H1 (cell line): ENCODE data around the gene GPR18. TPM values are rescaled to one million over a fixed set of nuclear protein-coding genes. Genes with fewer than 3 reads are reported as not detected.

ENCODE experiments used
- CTCF ChIA-PET: fragments of 300-600 bp; sonication (Branson Sonifier 250); formaldehyde crosslinking; loops from one replicate; lab custom pipeline; 2021; ENCODE audit not compliant: partially characterized antibody; lab: Charles Lee
- POLR2A ChIA-PET: fragments of 300-600 bp; sonication (Branson Sonifier 250); formaldehyde crosslinking; loops from one replicate; lab custom pipeline; 2021; ENCODE audit warnings: inconsistent platforms; ENCODE audit not compliant: partially characterized antibody; lab: Charles Lee
- DNase-seq, 2 experiments: peaks; one replicate each; pipeline versions ENCODE4 v3.0.0 to v3.0.0-alpha.2; 2010 to 2022; ENCODE audit warnings: low spot score in 2 of 2, low read depth in 1 of 2, mixed read lengths in 1 of 2
- FAIRE-seq: peaks from 2 replicates; lab custom pipeline; 2011; peaks lifted over from hg19 to GRCh38; lab: Jason Lieb, UNC
- H2AFZ ChIP-seq: 2 replicates; pipeline ENCODE4 v1.8.1; 2012; ENCODE audit warnings: low read length, inconsistent platforms
- H2AK5ac ChIP-seq: 2 replicates; pipeline ENCODE4 v1.6.1; 2013; ENCODE audit warnings: low read depth, low read length
- H2BK120ac ChIP-seq: replicated peaks from 2 replicates; pipeline ENCODE3; 2013; ENCODE audit warnings: low read depth, low read length, inconsistent platforms
- H2BK12ac ChIP-seq: 2 replicates; pipeline ENCODE4 v1.6.1; 2013; ENCODE audit warnings: low read depth, low read length
- H2BK15ac ChIP-seq: 2 replicates; pipeline ENCODE4 v1.6.1; 2013; ENCODE audit warnings: low read length
- H2BK20ac ChIP-seq: 2 replicates; pipeline ENCODE4 v1.6.1; 2013; ENCODE audit warnings: low read length
- H2BK5ac ChIP-seq: 2 replicates; pipeline ENCODE4 v1.6.1; 2013; ENCODE audit warnings: low read depth, low read length
- H3K14ac ChIP-seq: 2 replicates; pipeline ENCODE4 v1.6.1; 2013; ENCODE audit warnings: inconsistent platforms; ENCODE audit not compliant: insufficient read length
- H3K18ac ChIP-seq: 2 replicates; pipeline ENCODE4 v1.6.1; 2013; ENCODE audit warnings: low read length; ENCODE audit errors: extremely low read depth
- H3K23ac ChIP-seq: 2 replicates; pipeline ENCODE4 v1.6.1; 2013; ENCODE audit warnings: inconsistent platforms; ENCODE audit not compliant: insufficient read length
- H3K23me2 ChIP-seq: 2 replicates; pipeline ENCODE4 v1.6.1; 2013; ENCODE audit warnings: low read depth, low read length
- H3K27ac ChIP-seq: 2 replicates; pipeline ENCODE4 v1.6.1; 2011; ENCODE audit warnings: low read depth, low read length, inconsistent platforms
- H3K27me3 ChIP-seq, 4 experiments: replicated peaks in 1 of 4; 1 replicate in 1 of 4; 2 replicates in 3 of 4; pipeline versions ENCODE4 v1.6.1 to v1.8.1; 2011 to 2013; ENCODE audit warnings: low read length in 3 of 4, mild to moderate bottlenecking in 3 of 4, inconsistent platforms in 2 of 4, mixed read lengths in 2 of 4, moderate library complexity in 1 of 4; ENCODE audit not compliant: control insufficient read depth in 3 of 4, insufficient read depth in 3 of 4; ENCODE audit errors: extremely low read depth in 1 of 4
- H3K36me3 ChIP-seq, 4 experiments: 2 replicates each; pipeline versions ENCODE4 v1.6.1 to v1.8.1; 2011 to 2013; ENCODE audit warnings: mild to moderate bottlenecking in 4 of 4, low read length in 3 of 4, moderate library complexity in 2 of 4, control low read depth in 1 of 4, inconsistent platforms in 1 of 4; ENCODE audit not compliant: insufficient read depth in 4 of 4, control insufficient read depth in 2 of 4
- H3K4ac ChIP-seq: replicated peaks from 2 replicates; pipeline ENCODE3; 2013; ENCODE audit warnings: low read length, low read depth, mixed read lengths, inconsistent platforms; ENCODE audit not compliant: insufficient read length
- H3K4me1 ChIP-seq, 4 experiments: replicated peaks in 1 of 4; 1 replicate in 1 of 4; 2 replicates in 3 of 4; pipeline versions ENCODE4 v1.6.1 to v1.8.1; 2011 to 2013; ENCODE audit warnings: low read length in 3 of 4, inconsistent platforms in 2 of 4, mixed read lengths in 1 of 4; ENCODE audit not compliant: insufficient read depth in 4 of 4, control insufficient read depth in 3 of 4
- H3K4me2 ChIP-seq, 2 experiments: 2 replicates each; pipeline versions ENCODE4 v1.6.1 to v1.8.1; 2011 to 2013; ENCODE audit warnings: low read depth in 2 of 2, low read length in 2 of 2, control low read depth in 1 of 2, inconsistent platforms in 1 of 2, mild to moderate bottlenecking in 1 of 2; ENCODE audit not compliant: insufficient read depth in 1 of 2
- H3K4me3 ChIP-seq, 4 experiments: fragments of 200-600, 300-600 bp in 1 of 4; sonication (generic), shearing (Covaris generic), sonication (Bioruptor Twin) in 1 of 4; 2 replicates each; pipeline versions ENCODE4 v1.5.1 to v1.8.1; 2011 to 2016; ENCODE audit warnings: low read length in 4 of 4, low read depth in 3 of 4, control low read depth in 2 of 4, inconsistent platforms in 2 of 4, mild to moderate bottlenecking in 2 of 4, mixed read lengths in 1 of 4, moderate library complexity in 1 of 4; ENCODE audit not compliant: insufficient read depth in 2 of 4; ENCODE audit errors: extremely low read depth in 1 of 4
- H3K56ac ChIP-seq: replicated peaks from 2 replicates; pipeline ENCODE3; 2013; ENCODE audit warnings: low read depth, mild to moderate bottlenecking, mixed read lengths, low read length, inconsistent platforms; ENCODE audit not compliant: insufficient read length
- H3K79me1 ChIP-seq: 2 replicates; pipeline ENCODE4 v1.6.1; 2013; ENCODE audit warnings: low read depth, low read length, control low read depth
- H3K79me2 ChIP-seq, 2 experiments: 2 replicates each; pipeline versions ENCODE4 v1.6.1 to v1.8.1; 2012 to 2013; ENCODE audit warnings: low read length in 2 of 2, mild to moderate bottlenecking in 2 of 2, inconsistent platforms in 1 of 2; ENCODE audit not compliant: insufficient read depth in 2 of 2, control insufficient read depth in 1 of 2
- H3K9ac ChIP-seq, 4 experiments: replicated peaks in 1 of 4; 1 replicate in 1 of 4; 2 replicates in 3 of 4; pipeline versions ENCODE4 v1.6.1 to v1.8.1; 2011 to 2013; ENCODE audit warnings: low read depth in 3 of 4, low read length in 3 of 4, control low read depth in 2 of 4, mild to moderate bottlenecking in 2 of 4, moderate library complexity in 2 of 4, inconsistent platforms in 1 of 4; ENCODE audit errors: extremely low read depth in 1 of 4
- H3K9me3 ChIP-seq, 2 experiments: 2 replicates each; pipeline versions ENCODE4 v1.6.1 to v1.8.1; 2012 to 2013; ENCODE audit warnings: mild to moderate bottlenecking in 2 of 2, moderate library complexity in 2 of 2, control low read depth in 1 of 2, inconsistent platforms in 1 of 2, low read depth in 1 of 2, low read length in 1 of 2, mixed read lengths in 1 of 2; ENCODE audit not compliant: insufficient read depth in 2 of 2
- H4K20me1 ChIP-seq, 2 experiments: replicated peaks in 1 of 2; 2 replicates each; pipeline versions ENCODE3 to v1.8.1; 2011 to 2013; ENCODE audit warnings: inconsistent platforms in 2 of 2, low read length in 2 of 2, mild to moderate bottlenecking in 1 of 2; ENCODE audit not compliant: insufficient read depth in 2 of 2, control insufficient read depth in 1 of 2
- H4K5ac ChIP-seq: 2 replicates; pipeline ENCODE4 v1.6.1; 2013; ENCODE audit warnings: low read length, low read depth, mixed read lengths, inconsistent platforms; ENCODE audit not compliant: insufficient read length
- H4K8ac ChIP-seq: 2 replicates; pipeline ENCODE4 v1.8.0; 2013; ENCODE audit warnings: mild to moderate bottlenecking, moderate library complexity, low read length, inconsistent platforms; ENCODE audit not compliant: insufficient read depth; ENCODE audit errors: extremely low read depth
- H4K91ac ChIP-seq: replicated peaks from 2 replicates; pipeline ENCODE3; 2013; ENCODE audit warnings: low read length, mixed read lengths, inconsistent platforms; ENCODE audit not compliant: insufficient read length
- BCL11A ChIP-seq, 2 experiments: IDR thresholded peaks; one replicate each; pipeline ENCODE4 v1.6.1; 2011; ENCODE audit warnings: low read depth in 2 of 2, low read length in 2 of 2, mild to moderate bottlenecking in 2 of 2
- BRCA1 ChIP-seq: IDR thresholded peaks from 2 replicates; pipeline ENCODE4 v1.6.1; 2012; ENCODE audit warnings: low read depth, low read length, improper control_type of control experiment
- CREB1 ChIP-seq: IDR thresholded peaks from 2 replicates; pipeline ENCODE4 v1.6.1; 2012; ENCODE audit warnings: inconsistent platforms
- GTF2F1 ChIP-seq: IDR thresholded peaks from 2 replicates; pipeline ENCODE4 v1.6.1; 2012; ENCODE audit warnings: low read depth, low read length, improper control_type of control experiment, borderline replicate concordance
- KDM1A ChIP-seq: fragments of 200-600, 300-600 bp; sonication (generic); IDR thresholded peaks from 2 replicates; pipeline ENCODE4 v1.7.1; 2016; ENCODE audit warnings: mild to moderate bottlenecking, low read length, borderline replicate concordance
- KDM5A ChIP-seq: fragments of 200-600 bp; IDR thresholded peaks from 2 replicates; pipeline ENCODE4 v1.7.1; 2012; ENCODE audit warnings: mild to moderate bottlenecking, low read length, inconsistent platforms, mixed read lengths
- NRF1 ChIP-seq: IDR thresholded peaks from 2 replicates; pipeline ENCODE4 v1.6.1; 2011; ENCODE audit warnings: mild to moderate bottlenecking, low read depth, low read length, improper control_type of control experiment
- SIRT6 ChIP-seq: IDR thresholded peaks from one replicate; pipeline ENCODE4 v1.7.1; 2012; ENCODE audit warnings: low read length, inconsistent platforms
- TAF1 ChIP-seq: IDR thresholded peaks from 2 replicates; pipeline ENCODE4 v1.6.1; 2011; ENCODE audit warnings: mild to moderate bottlenecking, low read depth, low read length
- TEAD4 ChIP-seq: IDR thresholded peaks from 2 replicates; pipeline ENCODE4 v1.6.1; 2012; ENCODE audit warnings: low read depth, low read length, inconsistent platforms, mixed read lengths
- YY1 ChIP-seq: IDR thresholded peaks from 2 replicates; pipeline ENCODE4 v1.6.1; 2011; ENCODE audit warnings: low read depth, mild to moderate bottlenecking, low read length
- WGBS, 2 experiments: shearing (Covaris generic) in 1 of 2; methylation state at CpG; one replicate each; pipeline versions ENCODE4 v1.1.6 to v1.1.7; 2013 to 2015; ENCODE audit warnings: low lambda C conversion rate in 2 of 2, mixed read lengths in 2 of 2, inconsistent platforms in 1 of 2, low coverage in 1 of 2, missing lambda C conversion rate in 1 of 2; ENCODE audit not compliant: insufficient replicate concordance in 2 of 2, insufficient coverage in 1 of 2, insufficient read length in 1 of 2; ENCODE audit errors: extremely low coverage in 1 of 2, missing lambda C conversion rate in 1 of 2; 5-methylcytosine and 5-hydroxymethylcytosine counted together
- polyA plus RNA-seq, 7 experiments: library from polyadenylated mRNA; depleted of rRNA in 3 of 7; stranded (reverse) in 5 of 7; unstranded in 2 of 7; fragments of >200 nt in 5 of 7; fragments of 200-250 nt in 2 of 7; gene quantifications; 1 replicate in 5 of 7; 2 replicates in 1 of 7; 4 replicates in 1 of 7; pipeline versions ENCODE4 v1.2.1 to v1.2.3, GENCODE V29; 2011 to 2013; ENCODE audit warnings: missing spikeins in 2 of 7, mixed read lengths in 2 of 7
- total RNA-seq: library from RNA; stranded (reverse); fragmentation: NEBNext Ultra II Directional; extraction: Animal tissue kit (Norgen Biotek cat#: 25700); gene quantifications from 2 replicates; pipeline ENCODE4 v1.2.1, GENCODE V29; 2021

Gene GPR18
- total and polyA plus RNA-seq, 2 of the 8 experiments (the other 6 are each of a cell fraction or from before 2014, with no cell fraction given): not detected

DNA sequence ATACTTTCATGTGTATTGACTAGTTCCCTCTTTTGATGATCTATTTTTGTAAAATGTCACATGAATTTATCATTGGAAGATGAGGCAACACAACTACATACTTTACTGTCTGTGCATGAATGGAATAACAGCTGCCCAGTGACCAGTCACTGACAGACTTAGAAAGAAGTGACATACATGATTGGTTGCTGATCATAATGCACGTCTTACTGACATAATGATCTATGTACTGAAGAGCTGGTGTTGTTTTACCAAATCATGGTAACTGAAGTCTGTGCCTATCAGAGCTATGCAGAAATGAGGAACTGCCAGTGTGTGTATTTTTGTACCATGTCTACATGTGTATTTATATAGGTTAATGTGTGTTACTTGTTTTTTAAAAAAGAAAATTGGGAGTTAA, 26.5 kb downstream of the GPR18 start:
- Histone ChIP-seq H2BK20ac (no peak overlapping the region), H3K79me1 (peaks cover 10% of the 10 kb centered on the region), H2AFZ (no peak overlapping the region), H4K8ac (no peak overlapping the region), H3K56ac (no peak overlapping the region), H3K9me3 (no peaks in the 10 kb centered on the region), H3K23ac (no peak overlapping the region), H3K27me3 (no peaks in the 10 kb centered on the region), H3K79me2 (peaks cover 13 to 73% of the 10 kb centered on the region in 2 experiments), H4K5ac (no peak overlapping the region), H3K14ac (no peak overlapping the region), H3K4me1 (no peaks in the 10 kb centered on the region; a peak in 1 of 7 replicates), H2AK5ac (no peak overlapping the region), H2BK120ac (no peak overlapping the region), H3K4me3 (no peak overlapping the region), H2BK5ac (no peak overlapping the region), H3K9ac (no peak overlapping the region), H3K27ac (no peak overlapping the region), H3K36me3 (no peaks in the 10 kb centered on the region), H4K91ac (no peak overlapping the region), H2BK12ac (no peak overlapping the region), H4K20me1 (peaks cover 0 to 5% of the 10 kb centered on the region in 2 experiments), H3K4ac (no peak overlapping the region), H3K4me2 (no peak overlapping the region), H3K23me2 (no peaks in the 10 kb centered on the region; the same call in 1 of the 2 replicates), H2BK15ac (no peak overlapping the region), H3K18ac (no peak overlapping the region)
- 76% methylated on average over 1 of the region's 1 CpG; no CpG with 5 or more reads in 1 of the 2 experiments for WGBS, 2 experiments
- ChIA-PET POLR2A (interaction anchor here (3.1 kb wide), 1 partner anchor 31 kb away, joined by 20 read pairs; the partner anchor contains the start of gene UBAC2), CTCF (interaction anchor here (0.6 to 2.2 kb wide), 9 partner anchors 23 to 84 kb away, joined by 3 to 8 read pairs (median 4); partner anchors contain the start of gene UBAC2)
- FAIRE-seq (no peak), DNase-seq (no peak)
- TF ChIP-seq SIRT6 (no peak), CREB1 (no peak), BCL11A (IDR thresholded peaks at IDR 0.05; ENCODE audit: low read depth in 2 of 2, low read length in 2 of 2) (no peak), KDM1A (no peak), NRF1 (no peak), GTF2F1 (no peak), TEAD4 (no peak), YY1 (no peak), TAF1 (no peak), BRCA1 (no peak), KDM5A (no peak)
